GM11168 (cell line): ENCODE measurements around the gene PFN3.

Source experiments
- in situ Hi-C: fragments of 300-500 bp; cut with MboI; formaldehyde crosslinking; loops from one replicate; pipeline ENCODE4 v1.12.0; 2022; ENCODE audit warnings: low sequenced_read_pairs; ENCODE audit not compliant: unreplicated experiment

PFN3 gene

GRCh38 chr5:177402271-177403043 is 2.0 kb upstream of the PFN3 start:
- in situ Hi-C loops = no loop called here

- in situ Hi-C loops = no loop called here
Observed at GRCh38 chr5:177397875-177398390, 2.5 kb downstream of the PFN3 start.

GRCh38 chr5:177396807-177397206 is 3.7 kb downstream of the PFN3 start:
- in situ Hi-C loops = no loop called here

- in situ Hi-C loops = no loop called here
Observed at GRCh38 chr5:177396078-177396477, 4.4 kb downstream of the PFN3 start.

GRCh38 chr5:177393990-177394389 is 6.5 kb downstream of the PFN3 start:
- in situ Hi-C loops = no loop called here

GRCh38 chr5:177393206-177393765 is 7.2 kb downstream of the PFN3 start:
- in situ Hi-C loops = no loop called here

GRCh38 chr5:177392765-177393164 is 7.7 kb downstream of the PFN3 start:
- in situ Hi-C loops = no loop called here

GRCh38 chr5:177390363-177391300 is 9.8 kb downstream of the PFN3 start:
- in situ Hi-C loops = no loop called here

GRCh38 chr5:177389241-177390169 is 11.0 kb downstream of the PFN3 start:
- in situ Hi-C loops = no loop called here

- in situ Hi-C loops = no loop called here
Observed at GRCh38 chr5:177388521-177389052, 11.9 kb downstream of the PFN3 start.

GRCh38 chr5:177387405-177387804 is 13.1 kb downstream of the PFN3 start:
- in situ Hi-C loops = no loop called here

GRCh38 chr5:177386542-177386941 is 13.9 kb downstream of the PFN3 start:
- in situ Hi-C loops = no loop called here

- in situ Hi-C loops = no loop called here
Observed at GRCh38 chr5:177385720-177386119, 14.7 kb downstream of the PFN3 start.

- in situ Hi-C loops = loop anchor here (5.0 kb wide), 1 partner anchor 67 kb away; no protein-coding TSS in a partner anchor
Observed at GRCh38 chr5:177384134-177384533, 16.3 kb downstream of the PFN3 start, which contains the start of gene SLC34A1. Gene SLC34A1, plus strand, starts transcription at chr5:177384434. Its CDS starts 1,308 bp downstream, at chr5:177385742.

GRCh38 chr5:177383181-177383580 is 17.3 kb downstream of the PFN3 start:
- in situ Hi-C loops = loop anchor here (5.0 kb wide), 1 partner anchor 66 kb away; no protein-coding TSS in a partner anchor

GRCh38 chr5:177382423-177383029 is 17.9 kb downstream of the PFN3 start:
- in situ Hi-C loops = loop anchor here (5.0 kb wide), 1 partner anchor 65 kb away; no protein-coding TSS in a partner anchor

- in situ Hi-C loops = loop anchor here (5.0 kb wide), 1 partner anchor 63 kb away; no protein-coding TSS in a partner anchor
Observed at GRCh38 chr5:177380805-177381126, 19.7 kb downstream of the PFN3 start.
